Measurements from ENCODE around the gene GRAMD1A. TPM values are rescaled to one million over a fixed set of nuclear protein-coding genes. Genes with fewer than 3 reads are reported as not detected.
"Not testable (repeated sequence)": the region's sequence is repeated elsewhere in the genome, so short reads cannot be mapped to it uniquely, and the experiment has no call there.

Gene GRAMD1A
- polyA plus RNA-seq, 1 experiment, result 74.9 TPM

DNA sequence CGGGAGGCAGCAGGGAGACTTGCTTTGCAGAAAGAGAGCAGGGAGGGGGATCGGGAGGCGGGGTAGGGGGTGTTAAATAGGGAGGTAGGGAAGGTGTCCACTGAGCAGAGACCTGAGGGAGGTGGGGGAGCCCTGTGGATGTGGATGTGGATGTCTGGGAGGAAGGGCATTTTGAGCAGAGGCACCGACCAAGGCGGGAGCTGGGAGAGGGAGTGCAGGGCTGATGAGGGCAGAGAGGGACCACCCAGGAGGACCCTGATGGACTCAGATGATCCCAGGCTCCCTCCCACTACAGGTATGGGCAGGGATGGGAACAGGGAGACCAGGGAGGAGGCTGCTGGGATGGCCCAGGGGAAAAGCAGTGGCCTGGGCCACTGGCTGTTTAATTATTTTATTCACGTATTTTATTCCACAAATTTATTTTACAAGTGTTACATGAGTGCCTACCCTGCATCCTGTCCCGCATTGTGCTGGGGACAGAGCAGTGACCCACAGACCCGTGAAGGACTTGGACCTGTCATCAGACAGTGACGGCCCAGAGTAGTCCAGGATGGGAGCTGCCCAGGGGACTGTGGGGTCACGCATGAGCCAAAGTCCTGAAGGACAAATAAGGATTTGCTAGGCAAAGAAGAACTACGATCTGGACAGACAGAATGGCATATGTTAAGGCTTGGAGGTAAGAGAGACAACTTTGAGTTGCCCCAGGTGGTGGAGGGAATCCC, 5.3 kb downstream of the GRAMD1A start:
- no peak for DNase-seq (ENCODE audit: low read depth)
- no peak overlapping the region for H3K4me3 ChIP-seq (ENCODE audit: low read depth, low read length)
- ChIA-PET CTCF (interaction anchor here (1.2 to 1.5 kb wide), 2 partner anchors 33 to 61 kb away, joined by 3 read pairs; no protein-coding TSS in a partner anchor), POLR2A (no interaction called here)
- peaks cover 16% of the 10 kb centered on the region for H3K36me3 ChIP-seq (ENCODE audit: control insufficient read depth, insufficient read depth, low read length)
- TF ChIP-seq, protein P1, sequence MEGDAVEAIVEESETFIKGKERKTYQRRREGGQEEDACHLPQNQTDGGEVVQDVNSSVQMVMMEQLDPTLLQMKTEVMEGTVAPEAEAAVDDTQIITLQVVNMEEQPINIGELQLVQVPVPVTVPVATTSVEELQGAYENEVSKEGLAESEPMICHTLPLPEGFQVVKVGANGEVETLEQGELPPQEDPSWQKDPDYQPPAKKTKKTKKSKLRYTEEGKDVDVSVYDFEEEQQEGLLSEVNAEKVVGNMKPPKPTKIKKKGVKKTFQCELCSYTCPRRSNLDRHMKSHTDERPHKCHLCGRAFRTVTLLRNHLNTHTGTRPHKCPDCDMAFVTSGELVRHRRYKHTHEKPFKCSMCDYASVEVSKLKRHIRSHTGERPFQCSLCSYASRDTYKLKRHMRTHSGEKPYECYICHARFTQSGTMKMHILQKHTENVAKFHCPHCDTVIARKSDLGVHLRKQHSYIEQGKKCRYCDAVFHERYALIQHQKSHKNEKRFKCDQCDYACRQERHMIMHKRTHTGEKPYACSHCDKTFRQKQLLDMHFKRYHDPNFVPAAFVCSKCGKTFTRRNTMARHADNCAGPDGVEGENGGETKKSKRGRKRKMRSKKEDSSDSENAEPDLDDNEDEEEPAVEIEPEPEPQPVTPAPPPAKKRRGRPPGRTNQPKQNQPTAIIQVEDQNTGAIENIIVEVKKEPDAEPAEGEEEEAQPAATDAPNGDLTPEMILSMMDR (IDR thresholded peaks at IDR 0.05; ENCODE audit: insufficient read depth, low read depth, low read length), result no peak
- H3K27me3 ChIP-seq (ENCODE audit: control insufficient read depth, insufficient read depth, low read length), result no peaks in the 10 kb centered on the region

- H3K27me3 ChIP-seq (ENCODE audit: control insufficient read depth, insufficient read depth, low read length); DNase-seq (ENCODE audit: low read depth); H3K4me3 ChIP-seq (ENCODE audit: low read depth, low read length); POLR2A ChIA-PET: not testable (repeated sequence)
- peaks cover 19% of the 10 kb centered on the region for H3K36me3 ChIP-seq (ENCODE audit: control insufficient read depth, insufficient read depth, low read length)
- CTCF ChIA-PET, result interaction anchor here (1.2 to 2.5 kb wide), 3 partner anchors 11 to 60 kb away, joined by 3 to 10 read pairs (median 3); no protein-coding TSS in a partner anchor
Measured at GRCh38 chr19:35006007-35006341, 5.9 kb downstream of the GRAMD1A start.

DNA sequence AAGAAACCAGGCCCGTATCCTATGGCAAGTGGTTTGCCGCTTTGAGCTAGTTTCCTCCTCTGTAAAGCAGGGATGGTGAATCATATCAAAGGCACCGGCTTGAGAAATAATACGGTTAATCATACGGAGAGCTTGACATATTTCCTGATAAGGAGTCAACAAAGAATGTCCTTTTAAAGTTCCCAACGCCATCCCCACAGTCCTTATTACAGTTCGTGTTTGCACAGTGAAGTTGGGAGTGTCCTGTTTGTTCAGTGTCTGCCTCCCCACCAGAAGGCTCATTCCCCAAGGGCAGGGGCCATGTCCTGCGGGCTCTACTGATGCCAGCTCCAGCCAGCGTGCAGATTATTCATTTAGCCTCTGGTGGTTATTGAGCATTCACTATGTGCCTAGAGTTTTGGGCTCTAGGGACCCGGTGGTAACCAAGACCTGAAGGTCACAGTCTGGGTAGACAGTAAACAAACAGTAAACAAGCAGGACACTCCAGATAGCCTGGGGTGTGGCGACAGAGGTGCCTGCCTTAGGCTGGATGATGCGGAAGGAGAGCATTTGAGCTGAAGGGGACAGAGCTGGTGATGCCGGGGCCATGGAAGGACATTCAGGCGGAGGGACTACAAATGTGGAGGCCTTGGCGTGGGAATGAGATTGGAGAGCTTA, 6.3 kb downstream of the GRAMD1A start:
- DNase-seq (ENCODE audit: low read depth), result no peak
- POLR2A ChIA-PET, result no interaction called here
- Histone ChIP-seq H3K36me3 (ENCODE audit: control insufficient read depth, insufficient read depth, low read length) (peaks cover 24% of the 10 kb centered on the region), H3K27me3 (ENCODE audit: control insufficient read depth, insufficient read depth, low read length) (no peaks in the 10 kb centered on the region), H3K4me3 (ENCODE audit: low read depth, low read length) (no peak overlapping the region)
- TF ChIP-seq, protein P1 (IDR thresholded peaks at IDR 0.05; ENCODE audit: insufficient read depth, low read depth, low read length), result no peak
- CTCF ChIA-PET, result interaction anchor here (1.2 to 2.5 kb wide), 3 partner anchors 10 to 60 kb away, joined by 3 to 10 read pairs (median 3); no protein-coding TSS in a partner anchor

DNA sequence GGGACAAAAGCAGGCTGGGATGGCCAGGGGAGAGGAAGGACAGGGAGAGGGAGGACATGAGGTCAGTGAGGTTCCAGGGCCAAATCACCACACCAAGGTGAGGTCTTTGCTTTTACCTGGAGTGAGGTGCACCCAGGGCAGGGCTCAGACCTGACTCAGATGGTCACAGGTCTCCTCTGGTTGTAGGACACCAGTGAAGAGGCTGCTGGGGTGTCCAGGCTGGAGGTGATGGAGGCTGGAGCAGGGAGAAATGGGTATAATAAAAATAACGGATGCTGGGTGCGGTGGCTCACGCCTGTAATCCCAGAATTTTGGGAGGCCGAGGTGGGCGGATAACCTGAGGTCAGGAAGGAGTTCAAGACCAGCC, 6.9 kb downstream of the GRAMD1A start:
- H3K4me3 ChIP-seq (ENCODE audit: low read depth, low read length), result no peak overlapping the region
- TF ChIP-seq, protein P1 (IDR thresholded peaks at IDR 0.05; ENCODE audit: insufficient read depth, low read depth, low read length), result no peak
- ChIA-PET CTCF (interaction anchor here (1.2 to 2.5 kb wide), 4 partner anchors 10 to 59 kb away, joined by 3 to 10 read pairs (median 6); no protein-coding TSS in a partner anchor), POLR2A (no interaction called here)
- peaks cover 26% of the 10 kb centered on the region for H3K36me3 ChIP-seq (ENCODE audit: control insufficient read depth, insufficient read depth, low read length)
- H3K27me3 ChIP-seq (ENCODE audit: control insufficient read depth, insufficient read depth, low read length), result no peaks in the 10 kb centered on the region
- DNase-seq (ENCODE audit: low read depth), result no peak

DNA sequence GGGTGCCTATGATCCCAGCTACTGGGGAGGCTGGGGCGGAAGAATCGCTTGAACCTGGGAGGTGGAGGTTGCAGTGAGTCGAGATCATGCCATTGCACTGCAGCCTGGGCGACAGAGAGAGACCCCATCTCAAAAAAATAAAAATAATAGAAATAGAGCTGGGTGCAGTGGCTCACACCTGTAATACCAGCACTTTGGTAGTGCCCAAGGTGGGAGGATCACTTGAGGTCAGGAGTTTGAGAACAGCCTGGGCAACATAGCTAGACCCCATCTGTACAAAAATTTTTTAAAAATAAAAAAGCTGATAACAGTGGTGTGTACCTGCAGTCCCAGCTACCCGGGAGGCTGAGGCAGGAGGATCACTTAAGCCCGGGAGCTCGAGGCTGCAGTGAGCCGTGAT, 7.3 kb downstream of the GRAMD1A start:
- CTCF ChIA-PET, result interaction anchor here (1.6 to 2.5 kb wide), 2 partner anchors 9 to 35 kb away, joined by 9 to 10 read pairs; no protein-coding TSS in a partner anchor
- DNase-seq (ENCODE audit: low read depth); H3K4me3 ChIP-seq (ENCODE audit: low read depth, low read length); POLR2A ChIA-PET; H3K27me3 ChIP-seq (ENCODE audit: control insufficient read depth, insufficient read depth, low read length): not testable (repeated sequence)
- H3K36me3 ChIP-seq (ENCODE audit: control insufficient read depth, insufficient read depth, low read length), result peaks cover 29% of the 10 kb centered on the region

GRCh38 chr19:35008891-35009341, 8.8 kb downstream of the GRAMD1A start:
- ChIA-PET POLR2A (no interaction called here), CTCF (interaction anchor here (0.9 to 1.1 kb wide), 2 partner anchors 35 to 40 kb away, joined by 3 read pairs; no protein-coding TSS in a partner anchor)
- TF ChIP-seq, protein P1 (IDR thresholded peaks at IDR 0.05; ENCODE audit: insufficient read depth, low read depth, low read length), result no peak
- H3K27me3 ChIP-seq (ENCODE audit: control insufficient read depth, insufficient read depth, low read length), result no peaks in the 10 kb centered on the region
- H3K4me3 ChIP-seq (ENCODE audit: low read depth, low read length), result no peak overlapping the region
- H3K36me3 ChIP-seq (ENCODE audit: control insufficient read depth, insufficient read depth, low read length), result peaks cover 38% of the 10 kb centered on the region
- no peak for DNase-seq (ENCODE audit: low read depth)

Measured in BJ (cell line).